Measurements from ENCODE around the gene ACADVL. TPM values are rescaled to one million over a fixed set of nuclear protein-coding genes. Genes with fewer than 3 reads are reported as not detected.
"Not testable (repeated sequence)": the region's sequence is repeated elsewhere in the genome, so short reads cannot be mapped to it uniquely, and the experiment has no call there.

The ACADVL gene
- total RNA-seq, 1 donor from 2014 or later, result 215 TPM

DNA sequence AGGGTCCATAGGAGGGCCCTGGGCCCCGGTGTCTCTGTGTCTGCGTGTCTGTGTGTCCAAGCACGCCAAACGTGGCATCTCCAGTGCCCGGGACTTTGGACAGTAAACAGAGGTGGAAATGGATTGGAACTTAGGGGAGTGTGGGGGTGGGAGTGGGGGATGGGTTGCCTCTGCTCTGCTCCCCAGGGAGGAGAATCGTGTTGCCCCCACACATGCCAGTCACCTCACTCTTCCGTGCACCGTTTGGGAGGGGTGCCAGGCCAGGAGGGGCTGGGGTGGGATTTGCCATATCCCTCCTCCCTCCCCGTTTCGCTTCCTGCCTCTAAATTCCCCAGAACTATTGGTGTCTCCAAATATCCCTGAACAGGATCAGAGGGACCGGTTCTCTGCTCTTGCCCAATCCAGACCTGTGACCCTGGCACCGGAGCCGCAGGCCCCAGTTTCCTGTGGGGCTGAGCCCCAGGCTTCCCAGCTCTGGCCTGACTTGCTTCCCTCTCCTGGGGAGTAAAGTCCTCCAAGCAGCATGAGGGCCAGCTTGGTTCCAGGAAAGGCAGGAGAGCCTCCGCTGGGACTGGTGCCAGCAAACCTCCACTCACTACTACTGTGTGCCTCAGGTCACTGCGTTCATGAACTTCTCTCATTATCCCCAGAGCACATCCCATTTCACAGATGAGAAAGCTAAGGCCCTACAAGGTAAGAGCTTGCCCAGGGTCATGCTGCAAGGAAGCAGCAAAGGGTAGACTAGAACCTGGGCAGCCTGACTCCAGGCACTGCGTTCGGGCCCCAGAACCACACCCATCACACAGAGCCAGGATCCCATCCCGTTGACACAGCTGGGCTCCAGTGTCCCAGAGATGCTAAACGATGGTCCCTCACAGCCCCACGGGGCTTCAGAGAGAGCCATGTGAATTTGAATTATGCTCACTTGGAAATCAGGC, 40.2 kb upstream of the ACADVL start, which contains the start of gene ASGR1:
Gene ASGR1, minus strand, starts transcription at position 54 of the 938 bp plus-strand sequence. CDS start 807 bp downstream, outside the sequence.
- H3K36me3 Mint-ChIP-seq (ENCODE audit: low read depth), result no peaks in the 10 kb centered on the region
- DNase-seq (ENCODE audit: low read depth, low spot score), result no peak
- no peaks in the 10 kb centered on the region for H3K9me3 Mint-ChIP-seq
- peak within 1 kb of the TSS; percentile 72 for H3K4me3 Mint-ChIP-seq
- no peaks in the 10 kb centered on the region for H3K4me1 Mint-ChIP-seq
- no peak within 1 kb of the TSS for H3K27ac Mint-ChIP-seq (ENCODE audit: unreplicated experiment)
- TF ChIP-seq, protein P1, sequence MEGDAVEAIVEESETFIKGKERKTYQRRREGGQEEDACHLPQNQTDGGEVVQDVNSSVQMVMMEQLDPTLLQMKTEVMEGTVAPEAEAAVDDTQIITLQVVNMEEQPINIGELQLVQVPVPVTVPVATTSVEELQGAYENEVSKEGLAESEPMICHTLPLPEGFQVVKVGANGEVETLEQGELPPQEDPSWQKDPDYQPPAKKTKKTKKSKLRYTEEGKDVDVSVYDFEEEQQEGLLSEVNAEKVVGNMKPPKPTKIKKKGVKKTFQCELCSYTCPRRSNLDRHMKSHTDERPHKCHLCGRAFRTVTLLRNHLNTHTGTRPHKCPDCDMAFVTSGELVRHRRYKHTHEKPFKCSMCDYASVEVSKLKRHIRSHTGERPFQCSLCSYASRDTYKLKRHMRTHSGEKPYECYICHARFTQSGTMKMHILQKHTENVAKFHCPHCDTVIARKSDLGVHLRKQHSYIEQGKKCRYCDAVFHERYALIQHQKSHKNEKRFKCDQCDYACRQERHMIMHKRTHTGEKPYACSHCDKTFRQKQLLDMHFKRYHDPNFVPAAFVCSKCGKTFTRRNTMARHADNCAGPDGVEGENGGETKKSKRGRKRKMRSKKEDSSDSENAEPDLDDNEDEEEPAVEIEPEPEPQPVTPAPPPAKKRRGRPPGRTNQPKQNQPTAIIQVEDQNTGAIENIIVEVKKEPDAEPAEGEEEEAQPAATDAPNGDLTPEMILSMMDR (conservative IDR thresholded peaks at IDR 0.05), result no peak
- H3K27me3 Mint-ChIP-seq (ENCODE audit: low read depth), result peaks cover 4% of the 10 kb centered on the region

DNA sequence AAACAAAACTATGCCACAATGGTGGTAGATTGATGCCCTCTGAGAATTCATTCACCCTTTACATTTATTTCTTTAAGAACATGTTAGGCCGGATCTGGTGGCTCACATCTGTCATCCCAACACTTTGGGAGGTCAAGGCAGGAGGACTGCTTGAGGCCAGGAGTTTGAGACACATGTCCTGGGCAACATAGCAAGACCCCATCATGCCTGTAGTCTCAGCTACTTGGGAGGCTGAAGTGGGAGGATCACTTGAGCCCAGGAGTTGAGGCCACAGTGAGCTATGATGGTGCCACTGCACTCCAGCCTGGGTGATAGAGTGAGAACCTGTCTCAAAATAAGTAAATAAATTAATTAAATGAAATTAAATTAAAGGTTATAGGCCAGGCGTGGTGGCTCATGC, 37.6 kb upstream of the ACADVL start:
- not testable (repeated sequence) for H3K4me3 Mint-ChIP-seq; H3K36me3 Mint-ChIP-seq (ENCODE audit: low read depth); H3K27ac Mint-ChIP-seq (ENCODE audit: unreplicated experiment); DNase-seq (ENCODE audit: low read depth, low spot score); H3K27me3 Mint-ChIP-seq (ENCODE audit: low read depth); H3K4me1 Mint-ChIP-seq; H3K9me3 Mint-ChIP-seq

DNA sequence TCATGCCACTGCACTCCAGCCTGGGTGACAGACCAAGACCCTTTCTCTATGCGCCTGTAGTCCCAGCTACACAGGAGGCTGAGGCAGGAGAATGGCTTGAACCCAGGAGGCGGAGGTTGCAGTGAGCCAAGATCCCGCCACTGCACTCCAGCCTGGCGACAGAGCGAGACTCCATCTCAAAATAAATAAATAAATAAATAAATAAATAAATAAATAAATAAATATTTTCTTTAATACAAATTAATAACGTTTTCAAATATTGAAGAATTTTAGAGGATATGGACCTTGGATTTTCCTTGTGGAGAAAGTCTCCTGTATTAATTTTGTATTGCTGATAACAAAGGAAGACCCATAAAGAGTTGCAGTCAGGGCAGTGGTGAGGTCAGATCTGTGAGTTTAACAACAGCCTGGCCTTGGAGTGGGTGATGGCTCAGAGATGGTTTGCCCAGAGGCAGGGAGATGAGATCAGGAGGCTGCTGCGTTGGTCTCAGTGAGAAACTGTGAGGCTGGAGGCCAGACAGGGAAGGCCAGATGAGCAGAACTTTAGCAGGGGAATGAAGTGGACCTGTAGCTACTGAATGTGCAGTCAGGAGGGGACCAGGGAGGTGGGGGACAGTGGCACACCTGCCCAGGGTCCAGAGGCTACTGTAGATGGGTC, 36.2 kb upstream of the ACADVL start:
- no peaks in the 10 kb centered on the region for H3K27me3 Mint-ChIP-seq (ENCODE audit: low read depth)
- H3K27ac Mint-ChIP-seq (ENCODE audit: unreplicated experiment), result peak overlapping the region; percentile 61
- no peak overlapping the region for H3K4me3 Mint-ChIP-seq
- TF ChIP-seq, protein P1 (conservative IDR thresholded peaks at IDR 0.05), result no peak
- H3K36me3 Mint-ChIP-seq (ENCODE audit: low read depth), result peaks cover 6% of the 10 kb centered on the region
- no peak for DNase-seq (ENCODE audit: low read depth, low spot score)
- peaks cover 6% of the 10 kb centered on the region for H3K4me1 Mint-ChIP-seq
- H3K9me3 Mint-ChIP-seq, result no peaks in the 10 kb centered on the region

- Mint-ChIP-seq H3K4me3 (no peak overlapping the region), H3K4me1 (peaks cover 6% of the 10 kb centered on the region)
These were observed 35.6 kb upstream of the ACADVL start for GRCh38 chr17:7184091-7184488.

DNA sequence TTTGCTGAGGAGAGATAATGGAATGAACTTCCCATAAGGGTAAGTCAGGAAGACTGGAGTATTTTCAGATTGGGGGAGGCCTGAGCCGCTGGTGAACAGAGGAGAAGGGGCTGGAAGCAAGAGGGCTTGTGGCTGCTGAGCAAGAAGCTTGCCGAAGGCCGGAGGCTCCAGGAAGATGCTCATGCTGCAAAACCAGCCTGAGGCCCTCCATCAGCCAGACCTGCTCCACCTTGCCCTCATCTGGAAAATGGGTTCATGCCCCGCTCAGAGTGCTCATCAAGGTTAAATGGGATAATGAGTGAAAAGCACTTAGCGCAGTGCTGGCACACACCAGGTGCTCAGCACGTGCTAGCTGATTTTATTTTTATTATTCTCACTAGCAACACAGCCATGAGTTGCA, 35.1 kb upstream of the ACADVL start:
- DNase-seq (ENCODE audit: low read depth, low spot score), result no peak
- Mint-ChIP-seq H3K4me1 (peaks cover 6% of the 10 kb centered on the region), H3K27me3 (ENCODE audit: low read depth) (no peaks in the 10 kb centered on the region), H3K27ac (ENCODE audit: unreplicated experiment) (no peak overlapping the region), H3K36me3 (ENCODE audit: low read depth) (peaks cover 6% of the 10 kb centered on the region), H3K4me3 (no peak overlapping the region), H3K9me3 (no peaks in the 10 kb centered on the region)
- TF ChIP-seq, protein P1 (conservative IDR thresholded peaks at IDR 0.05), result no peak

More at GRCh38 chr17:7184091-7184488, 35.6 kb upstream of the ACADVL start:
- no peaks in the 10 kb centered on the region for H3K27me3 Mint-ChIP-seq (ENCODE audit: low read depth)
- DNase-seq (ENCODE audit: low read depth, low spot score), result no peak
- TF ChIP-seq, protein P1 (conservative IDR thresholded peaks at IDR 0.05), result no peak
- H3K27ac Mint-ChIP-seq (ENCODE audit: unreplicated experiment), result peak overlapping the region; percentile 61
- H3K9me3 Mint-ChIP-seq, result no peaks in the 10 kb centered on the region
- H3K36me3 Mint-ChIP-seq (ENCODE audit: low read depth), result peaks cover 6% of the 10 kb centered on the region

Data from neural crest cell (in vitro differentiated cells).